Neuronal stem cell (in vitro differentiated cells): ENCODE results near the gene UTS2B.

ENCODE experiments used
- DNase-seq: peaks from one replicate; pipeline ENCODE4 v3.0.0-alpha.2; 2013; ENCODE audit warnings: low spot score
- H2AFZ ChIP-seq: one replicate; pipeline ENCODE4 v1.6.1; 2013; ENCODE audit warnings: mild to moderate bottlenecking, low read length, inconsistent platforms
- H2AK5ac ChIP-seq: 2 replicates; pipeline ENCODE4 v1.6.1; 2013; ENCODE audit warnings: low read depth, mild to moderate bottlenecking, inconsistent platforms, low read length, moderate library complexity, mixed read lengths
- H2BK120ac ChIP-seq: 2 replicates; pipeline ENCODE4 v1.6.1; 2013; ENCODE audit warnings: low read depth, mild to moderate bottlenecking, inconsistent platforms, low read length, moderate library complexity, mixed read lengths
- H2BK12ac ChIP-seq: one replicate; pipeline ENCODE4 v1.6.1; 2013; ENCODE audit warnings: low read length, inconsistent platforms
- H2BK15ac ChIP-seq: 2 replicates; pipeline ENCODE4 v1.6.1; 2013; ENCODE audit warnings: mild to moderate bottlenecking, low read length, inconsistent platforms, mixed read lengths
- H2BK5ac ChIP-seq: one replicate; pipeline ENCODE4 v1.6.1; 2013; ENCODE audit warnings: inconsistent platforms, mild to moderate bottlenecking, low read length, moderate library complexity
- H3K14ac ChIP-seq: one replicate; pipeline ENCODE4 v1.6.1; 2013; ENCODE audit warnings: low read length, inconsistent platforms
- H3K18ac ChIP-seq: 2 replicates; pipeline ENCODE4 v1.6.1; 2013; ENCODE audit warnings: low read length, inconsistent platforms
- H3K23ac ChIP-seq: 2 replicates; pipeline ENCODE4 v1.6.1; 2013; ENCODE audit warnings: low read depth, mild to moderate bottlenecking, mixed read lengths, low read length, inconsistent platforms; ENCODE audit not compliant: poor library complexity
- H3K27ac ChIP-seq: replicated peaks from 3 replicates; pipeline ENCODE4 v1.5.1; 2013; ENCODE audit warnings: low read length, inconsistent platforms
- H3K27me3 ChIP-seq, 3 experiments: 2 replicates each; pipeline ENCODE4 v1.6.1; 2013; ENCODE audit warnings: low read length in 3 of 3, mild to moderate bottlenecking in 2 of 3, inconsistent platforms in 1 of 3, low read depth in 1 of 3, mixed read lengths in 1 of 3, moderate library complexity in 1 of 3; ENCODE audit not compliant: control insufficient read depth in 3 of 3, insufficient read depth in 3 of 3
- H3K36me3 ChIP-seq, 2 donors: replicated peaks in 1 of 2; 2 replicates each; pipeline ENCODE4 v1.6.1; 2013; ENCODE audit warnings: low read length in 2 of 2; ENCODE audit not compliant: control insufficient read depth in 2 of 2, insufficient read depth in 2 of 2
- H3K4ac ChIP-seq: 2 replicates; pipeline ENCODE4 v1.6.1; 2013; ENCODE audit warnings: inconsistent platforms, mild to moderate bottlenecking, low read length, moderate library complexity
- H3K4me1 ChIP-seq, 2 donors: 1 replicate in 1 of 2; 2 replicates in 1 of 2; pipeline ENCODE4 v1.6.1; 2013; ENCODE audit warnings: low read length in 2 of 2, low read depth in 1 of 2; ENCODE audit not compliant: control insufficient read depth in 2 of 2, insufficient read depth in 1 of 2
- H3K4me2 ChIP-seq: one replicate; pipeline ENCODE4 v1.6.1; 2013; ENCODE audit warnings: mild to moderate bottlenecking, low read length, inconsistent platforms; ENCODE audit not compliant: insufficient read depth, poor library complexity, severe bottlenecking
- H3K4me3 ChIP-seq, 2 donors: 2 replicates each; pipeline ENCODE4 v1.5.1; 2013; ENCODE audit warnings: low read length in 2 of 2, mild to moderate bottlenecking in 2 of 2, inconsistent platforms in 1 of 2, moderate library complexity in 1 of 2
- H3K79me1 ChIP-seq: one replicate; pipeline ENCODE4 v1.6.1; 2013; ENCODE audit warnings: low read depth, mild to moderate bottlenecking, inconsistent platforms, low read length, moderate library complexity
- H3K9ac ChIP-seq: one replicate; pipeline ENCODE4 v1.6.1; 2013; ENCODE audit warnings: mild to moderate bottlenecking, low read depth, low read length, inconsistent platforms; ENCODE audit not compliant: poor library complexity
- H3K9me3 ChIP-seq, 2 donors: replicated peaks in 1 of 2; 2 replicates each; pipeline versions ENCODE3 to v1.6.1; 2013; ENCODE audit warnings: low read length in 2 of 2, mild to moderate bottlenecking in 2 of 2, inconsistent platforms in 1 of 2, low read depth in 1 of 2, mixed read lengths in 1 of 2, moderate library complexity in 1 of 2; ENCODE audit not compliant: control insufficient read depth in 2 of 2, insufficient read depth in 1 of 2
- H4K8ac ChIP-seq: one replicate; pipeline ENCODE4 v1.6.1; 2013; ENCODE audit warnings: low read depth, mild to moderate bottlenecking, inconsistent platforms, low read length, moderate library complexity
- H4K91ac ChIP-seq: one replicate; pipeline ENCODE4 v1.6.1; 2013; ENCODE audit warnings: low read length, low read depth, mild to moderate bottlenecking, inconsistent platforms; ENCODE audit not compliant: poor library complexity
- WGBS, 2 donors: extraction: QIAGEN DNeasy Blood & Tissue Kit; methylation state at CpG; one replicate each; pipeline ENCODE4 v1.1.7; 2013; ENCODE audit warnings: missing lambda C conversion rate in 2 of 2, mixed read lengths in 1 of 2; ENCODE audit not compliant: insufficient read length in 2 of 2, insufficient replicate concordance in 1 of 2; ENCODE audit errors: extremely low coverage in 2 of 2; 5-methylcytosine and 5-hydroxymethylcytosine counted together

The UTS2B gene

GRCh38 chr3:191306428-191306827 is 23.9 kb downstream of the UTS2B start:
- Histone ChIP-seq H2BK5ac (no peak overlapping the region), H3K18ac (no peak overlapping the region), H4K8ac (no peak overlapping the region), H2BK120ac (no peak overlapping the region), H3K27ac (no peak overlapping the region), H3K4me2 (no peak overlapping the region), H3K9me3 (no peaks in the 10 kb centered on the region), H3K4me3 (no peak overlapping the region), H2BK12ac (no peak overlapping the region), H4K91ac (no peak overlapping the region), H3K9ac (no peak overlapping the region), H3K4me1 (peaks cover 0 to 3% of the 10 kb centered on the region in 2 donors), H3K79me1 (no peaks in the 10 kb centered on the region), H3K23ac (no peak overlapping the region), H2AK5ac (no peak overlapping the region), H3K4ac (no peak overlapping the region), H2BK15ac (no peak overlapping the region), H3K14ac (no peak overlapping the region), H3K27me3 (no peaks in the 10 kb centered on the region), H2AFZ (no peak overlapping the region), H3K36me3 (no peaks in the 10 kb centered on the region)
- no CpG with 5 or more reads among the region's 4 CpGs for WGBS, 2 donors
- DNase-seq = no peak

DNA sequence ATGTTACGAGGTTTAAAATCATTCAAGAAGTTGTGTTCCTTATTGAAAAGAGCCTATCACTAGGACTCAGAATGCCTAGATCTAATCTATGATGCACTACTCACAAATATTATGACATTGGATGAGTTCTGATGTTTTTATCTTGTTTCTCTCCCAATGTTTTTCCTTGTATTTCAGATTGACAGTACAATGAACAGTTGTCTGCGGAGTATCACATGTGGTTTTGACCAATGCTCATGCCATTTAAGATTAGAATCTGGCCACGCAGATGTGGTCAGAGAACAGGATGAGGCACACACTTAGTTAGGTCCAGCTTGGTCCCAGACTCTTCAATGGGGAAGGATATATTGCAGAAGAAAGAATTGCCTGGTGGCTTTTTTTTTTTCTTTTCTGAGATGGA is 26.7 kb downstream of the UTS2B start:
- no peak overlapping the region for H3K4ac ChIP-seq
- no peak overlapping the region for H2AK5ac ChIP-seq
- no peaks in the 10 kb centered on the region for H3K9me3 ChIP-seq
- no peak overlapping the region for H4K91ac ChIP-seq
- H3K14ac ChIP-seq = no peak overlapping the region
- no CpG with 5 or more reads among the region's 3 CpGs for WGBS, 2 donors
- H3K27ac ChIP-seq = no peak overlapping the region
- no peak overlapping the region for H2BK120ac ChIP-seq
- no peak for DNase-seq
- H3K27me3 ChIP-seq = no peaks in the 10 kb centered on the region
- no peak overlapping the region for H2BK5ac ChIP-seq
- no peak overlapping the region for H2BK12ac ChIP-seq
- no peak overlapping the region for H3K23ac ChIP-seq
- no peaks in the 10 kb centered on the region for H3K79me1 ChIP-seq
- no peaks in the 10 kb centered on the region for H3K36me3 ChIP-seq
- H4K8ac ChIP-seq = no peak overlapping the region
- H2BK15ac ChIP-seq = no peak overlapping the region
- H3K18ac ChIP-seq = no peak overlapping the region
- no peak overlapping the region for H3K4me3 ChIP-seq
- no peak overlapping the region for H3K9ac ChIP-seq
- H3K4me2 ChIP-seq = no peak overlapping the region
- peaks cover 0 to 3% of the 10 kb centered on the region in 2 donors for H3K4me1 ChIP-seq
- no peak overlapping the region for H2AFZ ChIP-seq

DNA sequence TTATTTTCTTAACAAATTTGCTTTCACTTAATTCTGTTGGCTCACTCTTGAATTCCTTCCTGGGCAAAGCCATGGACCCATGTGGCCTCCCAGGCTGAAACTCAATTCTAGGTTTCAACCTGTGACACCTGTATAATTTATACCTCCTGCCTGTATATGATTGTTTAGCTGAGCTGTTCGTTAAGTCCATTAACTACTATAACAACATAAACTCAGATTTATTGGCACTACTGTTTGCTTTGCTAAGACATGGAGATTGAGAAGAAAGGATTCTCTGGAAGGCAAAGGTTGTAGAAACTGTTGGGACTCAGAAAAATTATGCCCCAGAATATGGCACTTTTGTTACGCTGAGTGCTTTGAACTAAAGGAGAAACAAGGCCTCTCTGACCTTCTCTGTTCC is 27.9 kb downstream of the UTS2B start:
- Histone ChIP-seq H3K9ac (no peak overlapping the region), H2BK12ac (no peak overlapping the region), H4K91ac (no peak overlapping the region), H3K9me3 (no peaks in the 10 kb centered on the region), H3K14ac (no peak overlapping the region), H3K4ac (no peak overlapping the region), H3K79me1 (no peaks in the 10 kb centered on the region), H3K18ac (no peak overlapping the region), H3K36me3 (no peaks in the 10 kb centered on the region), H3K27ac (no peak overlapping the region), H2AFZ (no peak overlapping the region), H3K4me1 (peaks cover 0 to 3% of the 10 kb centered on the region in 2 donors), H3K4me2 (no peak overlapping the region), H3K27me3 (no peaks in the 10 kb centered on the region), H2BK5ac (no peak overlapping the region), H4K8ac (no peak overlapping the region), H2AK5ac (no peak overlapping the region), H3K4me3 (no peak overlapping the region), H2BK15ac (no peak overlapping the region), H3K23ac (no peak overlapping the region), H2BK120ac (no peak overlapping the region)
- WGBS, 2 donors = no CpG with 5 or more reads among the region's 2 CpGs
- no peak for DNase-seq

GRCh38 chr3:191301782-191302411 is 28.4 kb downstream of the UTS2B start:
- H3K27ac ChIP-seq = no peak overlapping the region
- H4K91ac ChIP-seq = no peak overlapping the region
- no peak overlapping the region for H2BK15ac ChIP-seq
- no peak overlapping the region for H3K4ac ChIP-seq
- no peak overlapping the region for H3K9ac ChIP-seq
- no peaks in the 10 kb centered on the region for H3K79me1 ChIP-seq
- no peak overlapping the region for H3K14ac ChIP-seq
- no peak overlapping the region for H2BK12ac ChIP-seq
- DNase-seq = no peak
- H3K18ac ChIP-seq = no peak overlapping the region
- no peak overlapping the region for H2BK5ac ChIP-seq
- no peak overlapping the region for H3K23ac ChIP-seq
- H3K36me3 ChIP-seq = no peaks in the 10 kb centered on the region
- no peak overlapping the region for H3K4me3 ChIP-seq
- no peak overlapping the region for H4K8ac ChIP-seq
- no peaks in the 10 kb centered on the region for H3K27me3 ChIP-seq
- H3K9me3 ChIP-seq = no peaks in the 10 kb centered on the region
- H2BK120ac ChIP-seq = no peak overlapping the region
- WGBS, 2 donors = no CpG with 5 or more reads among the region's 5 CpGs
- no peak overlapping the region for H2AFZ ChIP-seq
- H3K4me1 ChIP-seq = peaks cover 0 to 3% of the 10 kb centered on the region in 2 donors
- no peak overlapping the region for H2AK5ac ChIP-seq
- no peak overlapping the region for H3K4me2 ChIP-seq
